ENCODE measurements around the gene BAIAP2L1. TPM values are rescaled to one million over a fixed set of nuclear protein-coding genes. Genes with fewer than 3 reads are reported as not detected.

Gene BAIAP2L1
- total and polyA plus RNA-seq, 7 experiments from 2014 or later = 0.32 to 2.0 (median 0.56) TPM

GRCh38 chr7:98256431-98256830, 144.5 kb downstream of the BAIAP2L1 start:
- ATAC-seq = no peak
- peak overlapping the region in 5 of 9 donors; percentile 2 to 67 (median 52) for H3K27ac Mint-ChIP-seq
- peaks cover 0 to 44% (median 0%) of the 10 kb centered on the region in 3 experiments for H3K36me3 ChIP-seq (ENCODE audit: control insufficient read depth in 2 of 3, insufficient read depth in 3 of 3, low read length in 3 of 3)
- H3K36me3 Mint-ChIP-seq = peaks cover 5 to 37% (median 16%) of the 10 kb centered on the region in 5 donors
- H3K4me3 ChIP-seq (ENCODE audit: low read length) = no peak overlapping the region
- DNase-seq = no peak
- intact Hi-C loops (cut with micrococcal nuclease) = no loop called here
- POLR2A ChIA-PET = no interaction called here
- H3K4me1 ChIP-seq (ENCODE audit: control insufficient read depth in 2 of 2, insufficient read depth in 2 of 2, low read length in 2 of 2) = peaks cover 0 to 8% of the 10 kb centered on the region in 2 donors
- peaks cover 0 to 2% (median 0%) of the 10 kb centered on the region in 11 donors for H3K9me3 Mint-ChIP-seq
- H3K9me3 ChIP-seq (ENCODE audit: control insufficient read depth in 2 of 3, low read length in 3 of 3) = no peaks in the 10 kb centered on the region
- H3K27me3 ChIP-seq (ENCODE audit: control insufficient read depth in 2 of 2, insufficient read depth in 2 of 2, low read length in 2 of 2) = no peaks in the 10 kb centered on the region
- H3K4me3 Mint-ChIP-seq = no peak overlapping the region
- no peak overlapping the region for H3K27ac ChIP-seq (ENCODE audit: low read depth, low read length)
- CTCF ChIA-PET = interaction anchor here (0.6 kb wide), 1 partner anchor 151 kb away, joined by 3 read pairs; no protein-coding TSS in a partner anchor
- no peaks in the 10 kb centered on the region for H3K27me3 Mint-ChIP-seq
- H3K4me1 Mint-ChIP-seq = peaks cover 18 to 39% (median 36%) of the 10 kb centered on the region in 7 donors

- Histone ChIP-seq H3K4me1 (ENCODE audit: control insufficient read depth in 2 of 2, insufficient read depth in 2 of 2, low read length in 2 of 2) (peaks cover 10 to 21% of the 10 kb centered on the region in 2 donors), H3K4me3 (ENCODE audit: low read length) (no peak overlapping the region), H3K27me3 (ENCODE audit: control insufficient read depth in 2 of 2, insufficient read depth in 2 of 2, low read length in 2 of 2) (no peaks in the 10 kb centered on the region), H3K9me3 (ENCODE audit: control insufficient read depth in 2 of 3, low read length in 3 of 3) (no peaks in the 10 kb centered on the region), H3K27ac (ENCODE audit: low read depth, low read length) (no peak overlapping the region), H3K36me3 (ENCODE audit: control insufficient read depth in 2 of 3, insufficient read depth in 3 of 3, low read length in 3 of 3) (peaks cover 0 to 33% (median 0%) of the 10 kb centered on the region in 3 experiments)
- peak overlapping the region in 7 of 9 donors; percentile 49 to 87 (median 68) for H3K27ac Mint-ChIP-seq
- H3K4me3 Mint-ChIP-seq = peak overlapping the region in 4 of 10 donors; percentile 9 to 45 (median 28)
- H3K27me3 Mint-ChIP-seq = no peaks in the 10 kb centered on the region
- intact Hi-C loops (cut with micrococcal nuclease) = loop anchor here in 1 of 2 donors (5.0 kb wide), 3 partner anchors 233 to 383 kb away; partner anchors contain the start of gene ASNS
- ChIA-PET CTCF (no interaction called here), POLR2A (interaction anchor here (0.7 to 6.7 kb wide), 3 partner anchors 12 to 25 kb away, joined by 3 to 106 read pairs (median 3); partner anchors contain the start of gene BRI3)
- peak in 2 of 9 donors; percentile 32 to 34 for DNase-seq
- peaks cover 0 to 2% (median 0%) of the 10 kb centered on the region in 11 donors for H3K9me3 Mint-ChIP-seq
- ATAC-seq = no peak
- peaks cover 5 to 33% (median 15%) of the 10 kb centered on the region in 5 donors for H3K36me3 Mint-ChIP-seq
- peaks cover 24 to 52% (median 46%) of the 10 kb centered on the region in 7 donors for H3K4me1 Mint-ChIP-seq
These were observed 145.8 kb downstream of the BAIAP2L1 start for GRCh38 chr7:98254951-98255610.

DNA sequence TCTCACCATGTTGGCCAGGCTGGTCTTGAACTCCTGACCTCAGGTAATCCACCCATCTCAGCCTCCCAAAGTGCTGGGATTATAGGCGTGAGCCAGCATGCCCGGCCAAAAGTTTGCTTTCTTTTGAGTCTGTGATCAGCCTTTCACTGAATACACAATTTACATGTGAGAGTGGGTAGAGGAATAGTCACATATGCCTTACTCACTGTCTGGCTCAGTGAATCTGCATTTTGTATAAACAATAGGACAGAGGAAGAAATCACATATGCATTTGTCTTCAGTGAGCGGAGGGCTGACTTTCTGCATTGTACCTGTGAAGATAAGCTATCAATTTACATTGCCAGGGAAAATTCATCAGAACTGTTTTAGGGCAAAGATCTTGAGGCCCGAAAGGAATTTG, 146.4 kb downstream of the BAIAP2L1 start:
- peaks cover 0 to 2% (median 0%) of the 10 kb centered on the region in 11 donors for H3K9me3 Mint-ChIP-seq
- Histone ChIP-seq H3K36me3 (ENCODE audit: control insufficient read depth in 2 of 3, insufficient read depth in 3 of 3, low read length in 3 of 3) (peaks cover 0 to 33% (median 0%) of the 10 kb centered on the region in 3 experiments), H3K27ac (ENCODE audit: low read depth, low read length) (no peak overlapping the region), H3K4me3 (ENCODE audit: low read length) (no peak overlapping the region), H3K4me1 (ENCODE audit: control insufficient read depth in 2 of 2, insufficient read depth in 2 of 2, low read length in 2 of 2) (peaks cover 15 to 27% of the 10 kb centered on the region in 2 donors), H3K9me3 (ENCODE audit: control insufficient read depth in 2 of 3, low read length in 3 of 3) (no peaks in the 10 kb centered on the region), H3K27me3 (ENCODE audit: control insufficient read depth in 2 of 2, insufficient read depth in 2 of 2, low read length in 2 of 2) (no peaks in the 10 kb centered on the region)
- H3K4me3 Mint-ChIP-seq = peak overlapping the region in 2 of 10 donors; percentile 11 to 45
- DNase-seq (no peak), ATAC-seq (no peak)
- peaks cover 24 to 58% (median 49%) of the 10 kb centered on the region in 7 donors for H3K4me1 Mint-ChIP-seq
- CTCF ChIA-PET = interaction anchor here (1.2 kb wide), 1 partner anchor 12 kb away, joined by 4 read pairs; no protein-coding TSS in a partner anchor
- H3K36me3 Mint-ChIP-seq = peaks cover 5 to 37% (median 15%) of the 10 kb centered on the region in 5 donors
- intact Hi-C loops (cut with micrococcal nuclease) = loop anchor here in 1 of 2 donors (5.0 kb wide), 3 partner anchors 232 to 382 kb away; partner anchors contain the start of gene ASNS
- peak overlapping the region in 6 of 9 donors; percentile 49 to 87 (median 70) for H3K27ac Mint-ChIP-seq
- H3K27me3 Mint-ChIP-seq = no peaks in the 10 kb centered on the region
- POLR2A ChIA-PET = interaction anchor here (0.7 to 6.7 kb wide), 3 partner anchors 13 to 25 kb away, joined by 3 to 106 read pairs (median 5); partner anchors contain the start of gene BRI3

DNA sequence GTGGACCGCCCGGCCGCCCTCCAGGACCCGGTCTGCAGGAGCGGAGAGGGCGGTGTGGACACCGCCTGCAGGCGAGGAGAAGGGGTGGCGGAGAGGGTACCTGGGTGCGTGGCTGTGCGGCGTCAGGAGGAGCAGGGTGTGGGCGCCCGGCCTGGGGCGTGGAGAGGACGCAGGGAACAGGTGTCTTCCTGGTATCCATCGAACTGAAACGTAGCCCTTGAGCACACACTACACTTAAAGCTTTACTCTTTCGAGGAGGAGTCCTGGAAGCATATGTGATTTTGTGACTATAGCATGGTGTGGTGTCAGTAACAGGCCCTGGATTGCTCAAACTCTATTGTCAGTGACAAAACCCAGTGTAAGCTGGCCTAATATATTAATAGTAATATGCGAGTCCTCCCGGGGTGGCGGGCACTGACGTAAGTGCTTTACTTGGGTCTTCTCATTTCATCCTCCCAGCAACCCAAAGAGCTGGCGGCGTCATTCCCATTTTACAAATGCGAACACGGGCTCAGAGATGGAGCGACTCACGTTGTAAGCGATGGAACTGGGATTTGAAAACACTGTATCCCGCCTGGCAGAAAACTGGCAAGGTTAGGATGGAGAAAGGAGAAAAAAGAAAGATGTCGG, 148.3 kb downstream of the BAIAP2L1 start:
- Histone ChIP-seq H3K36me3 (ENCODE audit: control insufficient read depth in 2 of 3, insufficient read depth in 3 of 3, low read length in 3 of 3) (peaks cover 0 to 33% (median 0%) of the 10 kb centered on the region in 3 experiments), H3K4me1 (ENCODE audit: control insufficient read depth in 2 of 2, insufficient read depth in 2 of 2, low read length in 2 of 2) (peaks cover 35 to 38% of the 10 kb centered on the region in 2 donors), H3K27me3 (ENCODE audit: control insufficient read depth in 2 of 2, insufficient read depth in 2 of 2, low read length in 2 of 2) (no peaks in the 10 kb centered on the region), H3K9me3 (ENCODE audit: control insufficient read depth in 2 of 3, low read length in 3 of 3) (no peaks in the 10 kb centered on the region), H3K4me3 (ENCODE audit: low read length) (peak overlapping the region; percentile 91), H3K27ac (ENCODE audit: low read depth, low read length) (peak overlapping the region; percentile 83)
- ATAC-seq (peak; percentile 20), DNase-seq (no peak)
- ChIA-PET CTCF (no interaction called here), POLR2A (interaction anchor here (0.6 to 6.7 kb wide), 6 partner anchors 9 to 1323 kb away, joined by 3 to 106 read pairs (median 4); partner anchors contain the start of genes BHLHA15 and BRI3)
- H3K4me3 Mint-ChIP-seq = peak overlapping the region; percentile 88 to 98 (median 94)
- H3K36me3 Mint-ChIP-seq = peaks cover 5 to 38% (median 21%) of the 10 kb centered on the region in 5 donors
- H3K27me3 Mint-ChIP-seq = no peaks in the 10 kb centered on the region
- intact Hi-C loops (cut with micrococcal nuclease) = loop anchor here (1.0 to 5.0 kb wide), 5 partner anchors 146 to 627 kb away; partner anchors contain the start of genes ASNS (in 1 of the 2) and LMTK2 (in 1 of the 2)
- H3K27ac Mint-ChIP-seq = peak overlapping the region; percentile 90 to 100 (median 99)
- H3K9me3 Mint-ChIP-seq = peaks cover 0 to 2% (median 0%) of the 10 kb centered on the region in 11 donors
- peaks cover 40 to 73% (median 60%) of the 10 kb centered on the region in 7 donors for H3K4me1 Mint-ChIP-seq

DNA sequence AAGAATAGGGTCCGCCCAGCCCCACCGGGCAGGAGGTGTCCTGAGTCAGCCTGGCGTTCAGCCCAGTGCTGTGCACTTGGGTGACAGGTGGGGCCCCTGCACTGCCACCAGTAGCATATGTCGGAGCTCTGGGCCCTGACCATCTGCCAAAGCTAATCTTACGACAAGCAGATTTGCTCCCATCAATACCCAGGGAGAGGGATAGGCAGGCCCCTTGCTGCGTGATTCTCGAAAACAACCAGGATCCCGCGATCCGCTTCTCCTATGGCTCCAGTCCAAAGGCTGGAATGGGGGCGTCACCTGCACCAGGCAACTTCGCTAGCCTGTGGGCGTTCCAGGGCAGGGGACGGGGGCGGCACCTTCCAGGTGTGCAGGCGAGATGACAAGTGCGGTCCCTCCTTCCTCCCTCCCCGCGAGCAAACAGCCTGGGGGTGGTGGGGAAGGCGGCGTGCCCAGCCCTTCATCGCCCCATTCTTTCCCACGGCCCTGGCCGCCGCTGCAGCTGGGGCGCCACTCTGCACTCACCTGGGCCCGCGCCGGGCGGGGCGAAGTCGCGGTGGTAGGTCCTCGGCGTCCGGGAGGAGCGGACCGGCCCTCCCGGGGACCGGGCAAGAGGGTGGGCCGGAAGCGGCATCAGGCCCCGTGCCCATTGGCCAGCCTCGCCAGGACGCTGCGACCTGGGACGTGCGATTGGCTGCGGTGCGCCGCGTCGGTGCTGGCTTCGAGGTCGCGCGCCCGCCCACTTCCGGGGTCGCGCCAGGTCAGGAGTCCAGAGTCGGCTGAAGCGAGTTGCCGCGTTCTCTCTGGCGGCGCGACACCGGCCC, 149.1 kb downstream of the BAIAP2L1 start, which contains the start of gene TECPR1:
TSS of gene TECPR1 (minus strand) at position 632 of the 824 bp plus-strand sequence. CDS start 6,086 bp downstream, outside the sequence.
- POLR2A ChIA-PET = interaction anchor here (0.6 to 6.7 kb wide), 19 partner anchors 10 to 1322 kb away, joined by 3 to 106 read pairs (median 5); partner anchors contain the start of genes ASNS, BHLHA15, BRI3 and LMTK2
- CTCF ChIA-PET = interaction anchor here (1.4 kb wide), 2 partner anchors 29 to 49 kb away, joined by 3 to 4 read pairs; no protein-coding TSS in a partner anchor
- Histone ChIP-seq H3K4me1 (ENCODE audit: control insufficient read depth in 2 of 2, insufficient read depth in 2 of 2, low read length in 2 of 2) (peaks cover 38 to 40% of the 10 kb centered on the region in 2 donors), H3K9me3 (ENCODE audit: control insufficient read depth in 2 of 3, low read length in 3 of 3) (no peaks in the 10 kb centered on the region), H3K4me3 (ENCODE audit: low read length) (peak within 1 kb of the TSS; percentile 91), H3K27me3 (ENCODE audit: control insufficient read depth in 2 of 2, insufficient read depth in 2 of 2, low read length in 2 of 2) (no peaks in the 10 kb centered on the region), H3K36me3 (ENCODE audit: control insufficient read depth in 2 of 3, insufficient read depth in 3 of 3, low read length in 3 of 3) (peaks cover 0 to 29% (median 0%) of the 10 kb centered on the region in 3 experiments), H3K27ac (ENCODE audit: low read depth, low read length) (peak within 1 kb of the TSS; percentile 83)
- peak within 1 kb of the TSS; percentile 88 to 98 (median 94) for H3K4me3 Mint-ChIP-seq
- peaks cover 41 to 79% (median 64%) of the 10 kb centered on the region in 7 donors for H3K4me1 Mint-ChIP-seq
- no peaks in the 10 kb centered on the region for H3K27me3 Mint-ChIP-seq
- peaks cover 0 to 2% (median 0%) of the 10 kb centered on the region in 11 donors for H3K9me3 Mint-ChIP-seq
- DNase-seq (peak; percentile 81 to 93 (median 89)), ATAC-seq (peak; percentile 90)
- peaks cover 5 to 34% (median 21%) of the 10 kb centered on the region in 5 donors for H3K36me3 Mint-ChIP-seq
- H3K27ac Mint-ChIP-seq = peak within 1 kb of the TSS; percentile 90 to 100 (median 99)
- intact Hi-C loops (cut with micrococcal nuclease) = loop anchor here (1.0 to 5.0 kb wide), 13 partner anchors 11 to 627 kb away; partner anchors contain the start of genes BRI3 (in 2 of the 2), LMTK2 (in 2 of the 2), ASNS (in 1 of the 2) and BAIAP2L1 (in 1 of the 2)

All from naive thymus-derived CD4-positive, alpha-beta T cell (primary cell).